ENCODE results near the gene DNAAF3.

DNA sequence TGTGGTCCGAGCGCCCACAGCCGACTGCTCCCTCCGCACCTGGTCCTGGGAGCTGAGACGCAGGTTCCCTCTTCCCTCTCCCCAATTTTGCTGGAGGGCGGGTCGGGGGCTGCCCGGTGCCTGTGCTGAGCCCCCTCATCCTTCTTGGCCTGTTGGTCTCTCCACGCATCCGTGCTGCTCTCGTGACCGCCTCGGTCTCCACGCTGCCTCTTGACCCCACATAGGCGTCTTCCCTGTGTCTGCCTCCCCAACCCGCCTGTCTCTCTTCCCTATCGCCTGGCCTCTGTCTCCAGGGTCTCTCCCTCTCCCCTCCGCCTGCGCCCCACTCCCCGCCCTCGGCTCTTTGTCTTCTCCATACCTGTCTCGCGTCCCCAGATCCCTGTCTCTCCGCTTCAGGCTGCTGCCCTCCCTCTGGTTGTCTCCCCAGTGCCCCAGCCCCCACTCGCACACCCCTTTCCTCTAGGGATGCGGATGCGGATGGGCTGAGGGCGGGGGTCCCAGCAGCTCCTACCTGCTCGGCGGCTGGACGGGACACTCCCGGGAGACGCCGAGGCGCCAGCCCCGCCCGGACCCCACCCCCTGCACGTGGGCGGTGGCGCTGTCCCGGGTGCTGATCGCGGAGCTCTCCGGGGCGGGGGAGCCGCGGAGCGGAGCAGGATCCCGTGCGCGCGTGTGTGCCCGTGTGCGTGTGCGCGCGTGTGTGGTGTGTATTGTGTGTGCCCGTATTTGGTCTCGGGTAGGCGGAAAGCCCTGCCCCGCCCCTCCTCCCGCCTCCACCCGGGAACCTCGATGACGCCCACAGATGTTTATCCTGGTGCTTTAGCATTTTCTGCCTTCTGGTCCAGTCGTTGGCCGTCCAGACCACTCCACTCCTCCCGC is 13.4 kb upstream of the DNAAF3 start, which contains the start of gene SYT5:
- TF ChIP-seq, protein P1, sequence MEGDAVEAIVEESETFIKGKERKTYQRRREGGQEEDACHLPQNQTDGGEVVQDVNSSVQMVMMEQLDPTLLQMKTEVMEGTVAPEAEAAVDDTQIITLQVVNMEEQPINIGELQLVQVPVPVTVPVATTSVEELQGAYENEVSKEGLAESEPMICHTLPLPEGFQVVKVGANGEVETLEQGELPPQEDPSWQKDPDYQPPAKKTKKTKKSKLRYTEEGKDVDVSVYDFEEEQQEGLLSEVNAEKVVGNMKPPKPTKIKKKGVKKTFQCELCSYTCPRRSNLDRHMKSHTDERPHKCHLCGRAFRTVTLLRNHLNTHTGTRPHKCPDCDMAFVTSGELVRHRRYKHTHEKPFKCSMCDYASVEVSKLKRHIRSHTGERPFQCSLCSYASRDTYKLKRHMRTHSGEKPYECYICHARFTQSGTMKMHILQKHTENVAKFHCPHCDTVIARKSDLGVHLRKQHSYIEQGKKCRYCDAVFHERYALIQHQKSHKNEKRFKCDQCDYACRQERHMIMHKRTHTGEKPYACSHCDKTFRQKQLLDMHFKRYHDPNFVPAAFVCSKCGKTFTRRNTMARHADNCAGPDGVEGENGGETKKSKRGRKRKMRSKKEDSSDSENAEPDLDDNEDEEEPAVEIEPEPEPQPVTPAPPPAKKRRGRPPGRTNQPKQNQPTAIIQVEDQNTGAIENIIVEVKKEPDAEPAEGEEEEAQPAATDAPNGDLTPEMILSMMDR (IDR thresholded peaks at IDR 0.05 in 4 of 5, conservative IDR thresholded peaks at IDR 0.05 in 1 of 5), result no peak
- TF ChIP-seq POLR2A (IDR thresholded peaks at IDR 0.05), result no peak

Measured in gastrocnemius medialis (tissue), 4 donors.